ENCODE results near the gene LHX1. TPM values are rescaled to one million over a fixed set of nuclear protein-coding genes. Genes with fewer than 3 reads are reported as not detected.
A peak's percentile ranks its signal among the peaks of the same experiment; 100 is the strongest.

The LHX1 gene
- total and polyA plus RNA-seq, 7 experiments from 2014 or later = 0.15 TPM; not detected in 6

DNA sequence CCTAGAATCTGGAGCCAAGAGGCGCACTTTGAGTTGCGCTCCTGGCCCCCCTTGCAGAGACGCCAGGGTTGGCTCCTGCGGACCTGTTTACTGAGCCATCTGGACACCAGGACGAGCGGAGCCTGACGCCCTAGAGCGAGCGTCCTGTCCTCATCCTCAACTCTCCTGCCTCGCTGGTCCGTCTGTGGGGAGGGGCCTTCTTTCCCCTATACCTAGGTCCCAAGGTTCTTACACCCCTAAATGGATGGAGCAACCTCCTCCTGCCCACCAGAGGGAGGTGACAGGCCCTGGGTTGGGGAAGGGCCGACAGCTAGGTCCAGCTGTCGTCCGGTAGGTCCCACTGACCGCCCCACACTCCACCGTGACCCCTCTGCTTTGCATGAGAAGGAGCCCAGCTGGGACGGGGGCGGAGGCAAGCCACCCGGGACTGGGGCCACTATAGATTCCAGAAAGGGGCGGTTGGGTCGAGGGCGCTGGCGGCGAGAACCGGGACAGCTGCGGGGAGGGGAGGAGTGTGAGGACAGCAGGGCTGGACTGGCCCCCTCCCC is 3.1 kb upstream of the LHX1 start:
- peaks cover 34 to 85% of the 10 kb centered on the region in 2 donors for H3K27me3 ChIP-seq (ENCODE audit: control insufficient read depth in 2 of 2, insufficient read depth in 2 of 2, low read length in 2 of 2)
- peaks cover 77 to 96% (median 86%) of the 10 kb centered on the region in 5 donors for H3K27me3 Mint-ChIP-seq
- H3K4me3 Mint-ChIP-seq = peak overlapping the region; percentile 62 to 88 (median 72)
- no peaks in the 10 kb centered on the region for H3K9me3 ChIP-seq (ENCODE audit: control insufficient read depth in 2 of 3, low read length in 3 of 3)
- peaks cover 40 to 73% (median 60%) of the 10 kb centered on the region in 7 donors for H3K4me1 Mint-ChIP-seq
- POLR2A ChIA-PET = no interaction called here
- ATAC-seq (no peak), DNase-seq (peak in 2 of 9 donors; percentile 14 to 18)
- intact Hi-C loops (cut with micrococcal nuclease) = no loop called here
- H3K4me1 ChIP-seq (ENCODE audit: control insufficient read depth in 2 of 2, insufficient read depth in 2 of 2, low read length in 2 of 2) = peaks cover 53 to 68% of the 10 kb centered on the region in 2 donors
- no peaks in the 10 kb centered on the region for H3K36me3 ChIP-seq (ENCODE audit: control insufficient read depth in 2 of 3, insufficient read depth in 3 of 3, low read length in 3 of 3)
- peaks cover 0 to 2% (median 0%) of the 10 kb centered on the region in 5 donors for H3K36me3 Mint-ChIP-seq
- peak overlapping the region in 3 of 9 donors; percentile 1 to 79 (median 28) for H3K27ac Mint-ChIP-seq
- CTCF ChIA-PET = no interaction called here
- peaks cover 0 to 4% (median 0%) of the 10 kb centered on the region in 11 donors for H3K9me3 Mint-ChIP-seq
- no peak overlapping the region for H3K4me3 ChIP-seq (ENCODE audit: low read length)
- H3K27ac ChIP-seq (ENCODE audit: low read depth, low read length) = no peak overlapping the region

DNA sequence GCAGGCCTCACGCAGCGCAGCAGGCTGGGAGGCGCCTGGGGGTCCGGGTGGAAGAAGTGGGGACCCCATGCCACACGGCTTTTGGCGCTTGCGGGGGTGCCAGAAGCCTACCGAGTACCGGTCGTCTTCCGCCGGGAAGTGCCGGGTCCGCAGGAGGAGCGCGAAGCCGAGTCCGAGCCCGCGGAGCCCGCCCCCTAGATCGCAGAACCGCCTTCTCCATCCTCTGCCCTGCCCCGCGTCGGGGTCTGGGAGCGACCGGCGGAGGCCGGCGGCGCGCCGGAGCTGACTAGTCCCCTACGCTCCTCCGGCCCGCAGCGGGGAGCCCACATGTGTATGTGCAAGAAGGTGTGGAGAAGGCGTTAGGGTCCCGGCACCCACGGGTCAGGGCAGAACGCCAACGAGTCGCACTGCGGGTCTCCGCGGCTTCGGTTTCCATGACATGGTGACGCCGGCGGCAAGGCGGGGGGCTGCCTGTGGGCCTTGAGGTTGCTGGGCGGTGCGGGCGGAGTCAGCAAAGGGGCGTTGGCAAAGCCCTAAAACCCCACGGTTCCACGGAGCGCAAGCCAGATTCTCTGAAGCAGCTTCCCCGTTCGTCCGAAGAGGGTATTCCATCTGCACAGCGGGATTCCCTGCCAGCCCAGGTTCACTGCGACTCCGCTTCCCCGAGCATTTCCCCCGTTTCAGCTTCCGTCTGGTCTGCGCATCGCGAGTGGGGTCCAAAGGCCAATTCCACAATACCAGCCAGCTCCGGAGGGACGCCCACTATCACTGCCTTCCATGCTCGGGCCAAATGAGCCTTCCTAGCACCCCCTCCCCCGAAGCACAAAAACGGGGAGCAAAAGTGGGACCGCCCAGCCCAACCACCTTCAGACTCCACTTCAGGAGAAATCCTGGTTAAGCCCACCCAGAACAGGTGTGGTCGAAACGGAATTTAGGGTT is 2.3 kb upstream of the LHX1 start:
- CTCF ChIA-PET = no interaction called here
- POLR2A ChIA-PET = no interaction called here

DNA sequence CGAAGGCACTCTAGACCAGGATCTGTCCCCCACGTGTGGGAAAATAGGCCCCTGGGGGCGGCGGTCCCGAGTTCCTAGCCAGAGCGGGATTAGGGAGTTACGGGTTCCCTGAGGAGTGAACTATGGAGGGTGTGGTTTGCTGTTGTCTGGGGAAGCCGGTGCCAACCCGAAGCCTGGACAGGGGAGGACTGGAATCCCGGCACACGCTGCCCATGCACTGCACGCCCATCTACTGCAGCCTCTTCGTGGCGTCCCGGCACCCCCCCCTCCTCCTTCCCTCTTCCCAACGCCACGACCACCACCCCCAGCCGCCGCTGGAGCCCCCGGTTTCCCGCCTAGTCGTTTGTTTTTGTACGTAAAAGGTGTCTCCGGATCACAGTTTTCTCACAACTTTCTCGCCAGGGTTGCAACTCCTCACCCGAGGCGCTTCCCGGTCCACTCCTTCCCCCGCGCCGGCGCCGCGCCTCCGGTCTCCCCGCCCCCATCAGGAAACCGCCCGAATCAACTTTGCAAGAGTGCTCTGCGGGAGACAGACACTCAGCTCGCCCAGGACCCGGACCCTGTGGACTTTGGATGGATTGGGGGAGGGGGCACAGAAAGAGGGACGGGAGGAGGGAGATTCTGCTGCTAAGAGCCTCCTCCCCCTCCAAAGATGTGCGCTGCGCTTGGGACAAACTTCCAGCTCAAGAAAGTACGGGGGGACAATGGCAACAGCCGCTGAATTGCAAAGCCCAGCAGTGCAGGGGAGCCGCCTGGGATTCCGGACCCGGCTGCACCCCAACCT is 1.4 kb upstream of the LHX1 start:
- POLR2A ChIA-PET = no interaction called here
- peaks cover 73 to 96% (median 83%) of the 10 kb centered on the region in 5 donors for H3K27me3 Mint-ChIP-seq
- Histone ChIP-seq H3K4me3 (ENCODE audit: low read length) (peak overlapping the region; percentile 27), H3K4me1 (ENCODE audit: control insufficient read depth in 2 of 2, insufficient read depth in 2 of 2, low read length in 2 of 2) (peaks cover 58 to 68% of the 10 kb centered on the region in 2 donors), H3K9me3 (ENCODE audit: control insufficient read depth in 2 of 3, low read length in 3 of 3) (no peaks in the 10 kb centered on the region), H3K27ac (ENCODE audit: low read depth, low read length) (no peak overlapping the region), H3K36me3 (ENCODE audit: control insufficient read depth in 2 of 3, insufficient read depth in 3 of 3, low read length in 3 of 3) (no peaks in the 10 kb centered on the region), H3K27me3 (ENCODE audit: control insufficient read depth in 2 of 2, insufficient read depth in 2 of 2, low read length in 2 of 2) (peaks cover 31 to 83% of the 10 kb centered on the region in 2 donors)
- H3K9me3 Mint-ChIP-seq = peaks cover 0 to 6% (median 0%) of the 10 kb centered on the region in 11 donors
- H3K36me3 Mint-ChIP-seq = peaks cover 0 to 4% (median 0%) of the 10 kb centered on the region in 5 donors
- peak overlapping the region in 3 of 9 donors; percentile 11 to 75 (median 43) for H3K27ac Mint-ChIP-seq
- intact Hi-C loops (cut with micrococcal nuclease) = no loop called here
- peaks cover 42 to 87% (median 65%) of the 10 kb centered on the region in 7 donors for H3K4me1 Mint-ChIP-seq
- peak overlapping the region; percentile 55 to 92 (median 72) for H3K4me3 Mint-ChIP-seq
- CTCF ChIA-PET = no interaction called here
- DNase-seq = peak in 2 of 9 donors; percentile 15 to 18
- ATAC-seq = no peak

More for the DNA sequence above, 2.3 kb upstream of the LHX1 start:
- no peaks in the 10 kb centered on the region for H3K36me3 ChIP-seq (ENCODE audit: control insufficient read depth in 2 of 3, insufficient read depth in 3 of 3, low read length in 3 of 3)
- ATAC-seq (peak; percentile 15), DNase-seq (peak in 6 of 9 donors; percentile 23 to 38 (median 31))
- peaks cover 0 to 4% (median 0%) of the 10 kb centered on the region in 5 donors for H3K36me3 Mint-ChIP-seq
- peaks cover 73 to 96% (median 83%) of the 10 kb centered on the region in 5 donors for H3K27me3 Mint-ChIP-seq
- H3K4me1 Mint-ChIP-seq = peaks cover 42 to 78% (median 64%) of the 10 kb centered on the region in 7 donors
- no peak overlapping the region for H3K4me3 ChIP-seq (ENCODE audit: low read length)
- peak overlapping the region; percentile 55 to 92 (median 73) for H3K4me3 Mint-ChIP-seq
- intact Hi-C loops (cut with micrococcal nuclease) = no loop called here
- peaks cover 32 to 87% of the 10 kb centered on the region in 2 donors for H3K27me3 ChIP-seq (ENCODE audit: control insufficient read depth in 2 of 2, insufficient read depth in 2 of 2, low read length in 2 of 2)
- peak overlapping the region in 3 of 9 donors; percentile 11 to 75 (median 72) for H3K27ac Mint-ChIP-seq
- peaks cover 58 to 68% of the 10 kb centered on the region in 2 donors for H3K4me1 ChIP-seq (ENCODE audit: control insufficient read depth in 2 of 2, insufficient read depth in 2 of 2, low read length in 2 of 2)
- H3K9me3 ChIP-seq (ENCODE audit: control insufficient read depth in 2 of 3, low read length in 3 of 3) = no peaks in the 10 kb centered on the region
- peaks cover 0 to 6% (median 0%) of the 10 kb centered on the region in 11 donors for H3K9me3 Mint-ChIP-seq
- H3K27ac ChIP-seq (ENCODE audit: low read depth, low read length) = no peak overlapping the region

DNA sequence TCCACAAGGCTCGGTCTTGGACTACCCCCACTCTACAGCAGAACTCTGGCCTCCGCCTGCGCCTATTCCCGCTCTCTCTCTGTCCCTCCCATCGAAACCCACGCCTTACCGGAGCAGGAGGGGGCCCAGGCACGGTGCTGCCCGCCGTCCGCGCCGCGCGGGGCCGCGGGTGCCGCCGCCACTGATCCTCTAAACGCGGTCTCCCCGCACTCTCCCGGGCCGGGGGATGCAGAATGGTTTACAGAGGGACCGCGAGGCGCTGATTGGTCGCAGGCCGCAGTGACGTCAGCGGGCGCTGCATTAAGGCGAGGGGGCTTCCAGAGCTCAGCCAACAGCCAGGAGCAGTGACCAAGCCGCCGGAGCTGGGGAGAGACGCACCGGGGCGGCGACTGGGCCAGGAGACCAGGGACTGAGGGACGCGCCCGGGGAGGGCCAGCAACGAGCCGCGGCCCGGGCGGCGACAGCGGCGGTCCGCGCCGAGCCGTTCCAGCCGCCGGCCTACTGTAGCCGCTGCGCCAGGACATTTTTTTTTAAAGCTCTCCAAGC is 747 bp upstream of the LHX1 start:
- Histone ChIP-seq H3K9me3 (ENCODE audit: control insufficient read depth in 2 of 3, low read length in 3 of 3) (no peaks in the 10 kb centered on the region), H3K4me1 (ENCODE audit: control insufficient read depth in 2 of 2, insufficient read depth in 2 of 2, low read length in 2 of 2) (peaks cover 58 to 68% of the 10 kb centered on the region in 2 donors), H3K27ac (ENCODE audit: low read depth, low read length) (no peak overlapping the region), H3K36me3 (ENCODE audit: control insufficient read depth in 2 of 3, insufficient read depth in 3 of 3, low read length in 3 of 3) (no peaks in the 10 kb centered on the region), H3K27me3 (ENCODE audit: control insufficient read depth in 2 of 2, insufficient read depth in 2 of 2, low read length in 2 of 2) (peaks cover 30 to 86% of the 10 kb centered on the region in 2 donors), H3K4me3 (ENCODE audit: low read length) (peak overlapping the region; percentile 27)
- H3K4me1 Mint-ChIP-seq = peaks cover 40 to 93% (median 69%) of the 10 kb centered on the region in 7 donors
- ATAC-seq (no peak), DNase-seq (peak in 1 of 9 donors; percentile 18)
- peak overlapping the region in 2 of 9 donors; percentile 28 to 75 for H3K27ac Mint-ChIP-seq
- H3K27me3 Mint-ChIP-seq = peaks cover 73 to 96% (median 83%) of the 10 kb centered on the region in 5 donors
- peaks cover 0 to 6% (median 0%) of the 10 kb centered on the region in 11 donors for H3K9me3 Mint-ChIP-seq
- H3K4me3 Mint-ChIP-seq = peak overlapping the region; percentile 75 to 92 (median 82)
- peaks cover 0 to 4% (median 0%) of the 10 kb centered on the region in 5 donors for H3K36me3 Mint-ChIP-seq
- POLR2A ChIA-PET = interaction anchor here (1.9 kb wide), 1 partner anchor 9 kb away, joined by 7 read pairs; no protein-coding TSS in a partner anchor
- intact Hi-C loops (cut with micrococcal nuclease) = no loop called here
- CTCF ChIA-PET = no interaction called here

DNA sequence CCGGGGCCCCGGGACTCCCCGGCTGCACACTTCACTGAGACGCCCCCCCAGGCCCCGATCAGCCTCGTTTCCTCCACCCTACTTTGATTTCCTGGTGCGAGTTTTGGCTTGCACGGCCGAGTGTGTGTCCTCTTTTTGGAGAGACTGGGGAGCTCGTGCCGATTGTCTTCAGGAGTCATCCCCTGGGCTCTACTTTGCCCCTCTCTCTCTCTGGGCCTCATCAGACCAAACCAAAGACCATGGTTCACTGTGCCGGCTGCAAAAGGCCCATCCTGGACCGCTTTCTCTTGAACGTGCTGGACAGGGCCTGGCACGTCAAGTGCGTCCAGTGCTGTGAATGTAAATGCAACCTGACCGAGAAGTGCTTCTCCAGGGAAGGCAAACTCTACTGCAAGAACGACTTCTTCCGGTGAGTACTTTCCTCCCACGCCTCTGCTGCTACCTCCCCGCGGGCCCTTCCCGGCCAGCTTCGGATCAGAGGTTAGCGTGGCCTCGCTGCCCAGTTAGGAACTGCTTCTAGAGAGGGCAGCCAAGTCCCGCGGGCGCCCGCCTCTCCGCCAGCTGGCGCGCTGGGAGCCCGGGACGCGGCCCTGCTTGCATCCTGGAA is 787 bp downstream of the LHX1 start:
- peaks cover 0 to 6% (median 0%) of the 10 kb centered on the region in 11 donors for H3K9me3 Mint-ChIP-seq

More for the DNA sequence above, 787 bp downstream of the LHX1 start:
- H3K4me3 Mint-ChIP-seq = peak overlapping the region; percentile 75 to 92 (median 80)
- H3K4me3 ChIP-seq (ENCODE audit: low read length) = no peak overlapping the region
- peak in 5 of 9 donors; percentile 19 to 40 (median 35) for DNase-seq
- intact Hi-C loops (cut with micrococcal nuclease) = no loop called here
- no peaks in the 10 kb centered on the region for H3K36me3 ChIP-seq (ENCODE audit: control insufficient read depth in 2 of 3, insufficient read depth in 3 of 3, low read length in 3 of 3)
- H3K27ac ChIP-seq (ENCODE audit: low read depth, low read length) = no peak overlapping the region
- H3K9me3 ChIP-seq (ENCODE audit: control insufficient read depth in 2 of 3, low read length in 3 of 3) = no peaks in the 10 kb centered on the region
- H3K27me3 Mint-ChIP-seq = peaks cover 61 to 84% (median 72%) of the 10 kb centered on the region in 5 donors
- H3K27me3 ChIP-seq (ENCODE audit: control insufficient read depth in 2 of 2, insufficient read depth in 2 of 2, low read length in 2 of 2) = peaks cover 28 to 81% of the 10 kb centered on the region in 2 donors
- peaks cover 28 to 82% (median 59%) of the 10 kb centered on the region in 7 donors for H3K4me1 Mint-ChIP-seq
- H3K4me1 ChIP-seq (ENCODE audit: control insufficient read depth in 2 of 2, insufficient read depth in 2 of 2, low read length in 2 of 2) = peaks cover 58 to 64% of the 10 kb centered on the region in 2 donors
- peaks cover 0 to 4% (median 0%) of the 10 kb centered on the region in 5 donors for H3K36me3 Mint-ChIP-seq
- H3K27ac Mint-ChIP-seq = peak overlapping the region in 4 of 9 donors; percentile 23 to 86 (median 40)
- POLR2A ChIA-PET = interaction anchor here (0.6 to 2.3 kb wide), 6 partner anchors 8 to 1537 kb away, joined by 3 to 9 read pairs (median 4); partner anchors contain the start of gene AATF
- CTCF ChIA-PET = interaction anchor here (0.6 kb wide), 1 partner anchor 35 kb away, joined by 4 read pairs; no protein-coding TSS in a partner anchor
- no peak for ATAC-seq
